ENCODE results near the gene RPS6KC1.
"Not testable (repeated sequence)": the region's sequence is repeated elsewhere in the genome, so short reads cannot be mapped to it uniquely, and the experiment has no call there.

RPS6KC1 gene

GRCh38 chr1:213273546-213273945, 222.5 kb downstream of the RPS6KC1 start:
- in situ Hi-C loops (cut with MboI; ENCODE audit: low sequenced_read_pairs) = no loop called here

- in situ Hi-C loops (cut with MboI; ENCODE audit: low sequenced_read_pairs) = no loop called here
Observed at GRCh38 chr1:213274140-213274539, 223.1 kb downstream of the RPS6KC1 start.

GRCh38 chr1:213275293-213275692, 224.3 kb downstream of the RPS6KC1 start:
- in situ Hi-C loops (cut with MboI; ENCODE audit: low sequenced_read_pairs) = no loop called here

- in situ Hi-C loops (cut with MboI; ENCODE audit: low sequenced_read_pairs) = no loop called here
Observed at GRCh38 chr1:213276236-213276635, 225.2 kb downstream of the RPS6KC1 start.

GRCh38 chr1:213277036-213277435, 226.0 kb downstream of the RPS6KC1 start:
- in situ Hi-C loops (cut with MboI; ENCODE audit: low sequenced_read_pairs) = no loop called here

- in situ Hi-C loops (cut with MboI; ENCODE audit: low sequenced_read_pairs) = no loop called here
Observed at GRCh38 chr1:213279410-213279809, 228.4 kb downstream of the RPS6KC1 start.

- in situ Hi-C loops (cut with MboI; ENCODE audit: low sequenced_read_pairs) = no loop called here
Observed at GRCh38 chr1:213281640-213282301, 230.7 kb downstream of the RPS6KC1 start.

- in situ Hi-C loops (cut with MboI; ENCODE audit: low sequenced_read_pairs) = no loop called here
Observed at GRCh38 chr1:213284626-213285025, 233.6 kb downstream of the RPS6KC1 start.

GRCh38 chr1:213286235-213286634, 235.2 kb downstream of the RPS6KC1 start:
- in situ Hi-C loops (cut with MboI; ENCODE audit: low sequenced_read_pairs) = no loop called here

GRCh38 chr1:213287987-213288386, 236.9 kb downstream of the RPS6KC1 start:
- in situ Hi-C loops (cut with MboI; ENCODE audit: low sequenced_read_pairs) = no loop called here

- in situ Hi-C loops (cut with MboI; ENCODE audit: low sequenced_read_pairs) = no loop called here
Observed at GRCh38 chr1:213291526-213291925, 240.5 kb downstream of the RPS6KC1 start.

GRCh38 chr1:213292614-213293013, 241.6 kb downstream of the RPS6KC1 start:
- in situ Hi-C loops (cut with MboI; ENCODE audit: low sequenced_read_pairs) = no loop called here

GRCh38 chr1:213295860-213296259, 244.8 kb downstream of the RPS6KC1 start:
- in situ Hi-C loops (cut with MboI; ENCODE audit: low sequenced_read_pairs) = no loop called here

- in situ Hi-C loops (cut with MboI; ENCODE audit: low sequenced_read_pairs) = no loop called here
Observed at GRCh38 chr1:213296558-213296957, 245.5 kb downstream of the RPS6KC1 start.

GRCh38 chr1:213297021-213297420, 246.0 kb downstream of the RPS6KC1 start:
- in situ Hi-C loops (cut with MboI; ENCODE audit: low sequenced_read_pairs) = no loop called here

GRCh38 chr1:213300433-213300832, 249.4 kb downstream of the RPS6KC1 start:
- in situ Hi-C loops (cut with MboI; ENCODE audit: low sequenced_read_pairs) = no loop called here

GRCh38 chr1:213301524-213301923, 250.5 kb downstream of the RPS6KC1 start:
- in situ Hi-C loops (cut with MboI; ENCODE audit: low sequenced_read_pairs) = not testable (repeated sequence)

- in situ Hi-C loops (cut with MboI; ENCODE audit: low sequenced_read_pairs) = no loop called here
Observed at GRCh38 chr1:213303286-213303685, 252.2 kb downstream of the RPS6KC1 start.

- in situ Hi-C loops (cut with MboI; ENCODE audit: low sequenced_read_pairs) = no loop called here
Observed at GRCh38 chr1:213315571-213315970, 264.5 kb downstream of the RPS6KC1 start.

- in situ Hi-C loops (cut with MboI; ENCODE audit: low sequenced_read_pairs) = not testable (repeated sequence)
Observed at GRCh38 chr1:213318458-213318857, 267.4 kb downstream of the RPS6KC1 start.

GRCh38 chr1:213320191-213320870, 269.3 kb downstream of the RPS6KC1 start:
- in situ Hi-C loops (cut with MboI; ENCODE audit: low sequenced_read_pairs) = no loop called here

Measured in HL-60/S4 (cell line).